ENCODE results near the gene NFKB2. TPM values are rescaled to one million over a fixed set of nuclear protein-coding genes. Genes with fewer than 3 reads are reported as not detected.

Gene NFKB2
- total and polyA plus RNA-seq, 12 donors: 9.9 to 40.0 (median 16.2) TPM

DNA sequence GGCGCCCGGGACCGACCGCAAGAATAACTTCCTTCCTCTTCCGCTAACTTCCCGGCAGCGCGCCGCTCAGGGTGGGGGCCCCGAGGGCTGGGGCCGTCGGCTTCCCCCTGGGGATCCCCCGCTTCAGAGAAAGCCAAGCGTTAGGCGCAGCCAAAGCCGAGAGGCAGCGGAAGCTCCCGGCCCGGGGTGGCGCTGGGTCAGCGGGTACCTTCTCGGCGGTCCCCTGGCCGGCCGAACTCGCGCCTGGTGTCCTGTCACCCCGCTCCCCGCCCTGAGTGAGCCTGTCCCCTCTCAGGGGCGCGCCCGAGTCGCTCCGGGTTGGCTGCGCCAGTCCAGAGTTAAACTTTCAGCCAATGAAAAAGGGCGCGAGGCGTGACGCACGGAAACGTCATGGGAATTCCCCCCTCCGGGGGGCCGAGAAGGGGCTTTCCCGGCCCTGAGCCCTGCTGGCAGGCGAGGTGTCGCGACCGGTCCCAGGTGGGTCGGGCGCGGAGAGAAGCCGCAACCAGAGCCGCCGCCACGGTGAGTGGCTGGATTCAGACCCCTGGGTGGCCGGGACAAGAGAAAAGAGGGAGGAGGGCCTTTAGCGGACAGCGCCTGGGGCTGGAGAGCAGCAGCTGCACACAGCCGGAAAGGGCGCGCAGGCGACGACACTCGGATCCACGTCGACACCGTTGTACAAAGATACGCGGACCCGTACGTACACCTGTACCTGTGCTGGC is 1.3 kb upstream of the NFKB2 start:
- Histone ChIP-seq H3K4me3 (peak overlapping the region; percentile 48 to 90 (median 69)), H3K4me1 (peaks cover 4 to 48% (median 25%) of the 10 kb centered on the region in 9 donors), H3K27me3 (no peaks in the 10 kb centered on the region), H3K9me3 (no peaks in the 10 kb centered on the region), H3K27ac (peak overlapping the region; percentile 91 to 98 (median 96)), H3K36me3 (peaks cover 0 to 29% (median 0%) of the 10 kb centered on the region in 9 donors)
- peak; percentile 95 to 97 for DNase-seq
- intact Hi-C loops (cut with DNase I): loop anchor here in 8 of 10 donors (2.0 to 10.0 kb wide), 9 partner anchors 29 to 191 kb away; partner anchors contain the start of gene C10orf95 (in 1 of the 8)
- WGBS, 2 donors: 0 to 1% methylated on average over 59 to 71 of the region's 71 CpGs
- TF ChIP-seq, protein P1, sequence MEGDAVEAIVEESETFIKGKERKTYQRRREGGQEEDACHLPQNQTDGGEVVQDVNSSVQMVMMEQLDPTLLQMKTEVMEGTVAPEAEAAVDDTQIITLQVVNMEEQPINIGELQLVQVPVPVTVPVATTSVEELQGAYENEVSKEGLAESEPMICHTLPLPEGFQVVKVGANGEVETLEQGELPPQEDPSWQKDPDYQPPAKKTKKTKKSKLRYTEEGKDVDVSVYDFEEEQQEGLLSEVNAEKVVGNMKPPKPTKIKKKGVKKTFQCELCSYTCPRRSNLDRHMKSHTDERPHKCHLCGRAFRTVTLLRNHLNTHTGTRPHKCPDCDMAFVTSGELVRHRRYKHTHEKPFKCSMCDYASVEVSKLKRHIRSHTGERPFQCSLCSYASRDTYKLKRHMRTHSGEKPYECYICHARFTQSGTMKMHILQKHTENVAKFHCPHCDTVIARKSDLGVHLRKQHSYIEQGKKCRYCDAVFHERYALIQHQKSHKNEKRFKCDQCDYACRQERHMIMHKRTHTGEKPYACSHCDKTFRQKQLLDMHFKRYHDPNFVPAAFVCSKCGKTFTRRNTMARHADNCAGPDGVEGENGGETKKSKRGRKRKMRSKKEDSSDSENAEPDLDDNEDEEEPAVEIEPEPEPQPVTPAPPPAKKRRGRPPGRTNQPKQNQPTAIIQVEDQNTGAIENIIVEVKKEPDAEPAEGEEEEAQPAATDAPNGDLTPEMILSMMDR (IDR thresholded peaks at IDR 0.05): peak in 6 of 9 donors; percentile 46 to 99 (median 98)
- peak; percentile 91 to 94 (median 92) for ATAC-seq

DNA sequence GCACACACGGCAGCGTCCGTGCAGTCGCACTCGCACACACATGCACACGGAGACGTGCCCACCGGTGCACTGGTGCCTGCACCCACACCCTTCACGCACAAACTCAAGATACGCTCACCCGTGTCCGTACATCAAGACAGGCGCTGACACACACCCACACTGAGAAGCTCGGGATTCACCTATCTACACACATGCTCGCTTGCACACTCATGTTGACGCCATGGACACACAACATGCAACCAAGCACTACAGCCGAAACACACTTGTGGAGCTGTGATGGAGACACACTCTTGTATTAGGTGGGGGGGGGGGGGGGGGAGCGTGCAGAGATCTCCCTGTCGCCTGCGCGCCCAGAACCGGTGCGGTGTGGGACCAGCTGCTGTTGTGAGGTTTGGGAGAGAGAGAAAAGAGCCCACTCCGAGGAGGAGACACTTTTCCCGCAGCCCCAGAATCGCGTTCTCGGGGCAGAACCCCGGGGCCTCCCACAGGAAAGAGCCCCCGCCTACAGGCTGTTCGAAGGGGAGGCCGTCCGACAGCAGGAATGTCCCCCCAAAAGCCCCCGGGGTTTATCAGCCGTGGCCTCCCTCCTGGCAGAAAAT is 605 bp upstream of the NFKB2 start:
- intact Hi-C loops (cut with DNase I): loop anchor here (2.0 to 10.0 kb wide), 11 partner anchors 28 to 228 kb away; partner anchors contain the start of genes ELOVL3 (in 4 of the 10) and C10orf95 (in 1 of the 10)
- Histone ChIP-seq H3K4me1 (peaks cover 7 to 55% (median 31%) of the 10 kb centered on the region in 9 donors), H3K4me3 (peak overlapping the region; percentile 48 to 90 (median 69)), H3K9me3 (no peaks in the 10 kb centered on the region), H3K27me3 (no peaks in the 10 kb centered on the region), H3K36me3 (peaks cover 0 to 34% (median 0%) of the 10 kb centered on the region in 9 donors), H3K27ac (peak overlapping the region; percentile 91 to 98 (median 96))
- ATAC-seq: peak in 3 of 8 donors; percentile 0 to 2 (median 1)
- no peak for DNase-seq
- WGBS, 2 donors: 1% methylated on average over 29 to 35 of the region's 35 CpGs
- TF ChIP-seq, protein P1 (IDR thresholded peaks at IDR 0.05): no peak

DNA sequence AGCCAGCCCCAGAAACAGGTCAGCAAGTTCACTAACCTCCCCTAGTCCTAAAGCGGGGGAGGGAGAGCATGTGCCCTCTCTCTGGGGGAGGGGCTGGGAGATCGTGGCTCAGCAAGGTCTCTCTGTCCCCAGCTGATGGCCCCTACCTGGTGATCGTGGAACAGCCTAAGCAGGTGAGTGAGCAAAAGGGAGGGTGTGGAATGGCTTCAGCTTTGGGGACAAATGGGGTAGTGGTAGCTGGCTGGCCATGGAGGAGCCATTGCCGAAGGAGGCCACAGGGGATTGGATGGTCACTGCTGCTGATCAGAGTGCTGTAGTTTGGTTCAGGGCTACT is 779 bp downstream of the NFKB2 start:
- Histone ChIP-seq H3K36me3 (peaks cover 0 to 47% (median 3%) of the 10 kb centered on the region in 9 donors), H3K27ac (peak overlapping the region in 8 of 10 donors; percentile 94 to 98 (median 96)), H3K4me1 (peaks cover 7 to 57% (median 36%) of the 10 kb centered on the region in 9 donors), H3K9me3 (no peaks in the 10 kb centered on the region), H3K4me3 (peak overlapping the region; percentile 48 to 90 (median 69)), H3K27me3 (no peaks in the 10 kb centered on the region)
- no peak for DNase-seq
- TF ChIP-seq, protein P1 (IDR thresholded peaks at IDR 0.05): no peak
- WGBS, 2 donors: 56 to 69% methylated on average over 4 of the region's 4 CpGs
- intact Hi-C loops (cut with DNase I): loop anchor here in 7 of 10 donors (5.0 to 10.0 kb wide), 6 partner anchors 59 to 229 kb away; partner anchors contain the start of genes ELOVL3 (in 4 of the 7) and C10orf95 (in 1 of the 7)
- ATAC-seq: no peak

DNA sequence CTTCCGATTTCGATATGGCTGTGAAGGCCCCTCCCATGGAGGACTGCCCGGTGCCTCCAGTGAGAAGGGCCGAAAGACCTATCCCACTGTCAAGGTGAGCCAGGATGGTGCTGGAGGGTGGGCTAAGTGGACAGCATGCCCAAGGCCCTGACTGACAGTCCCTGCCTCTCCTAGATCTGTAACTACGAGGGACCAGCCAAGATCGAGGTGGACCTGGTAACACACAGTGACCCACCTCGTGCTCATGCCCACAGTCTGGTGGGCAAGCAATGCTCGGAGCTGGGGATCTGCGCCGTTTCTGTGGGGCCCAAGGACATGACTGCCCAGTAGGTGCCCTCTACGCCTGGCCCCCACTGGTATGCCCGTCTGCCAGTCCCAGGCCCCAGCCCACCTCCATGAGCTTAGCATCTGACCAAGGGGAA is 1.2 kb downstream of the NFKB2 start:
- H3K4me1 ChIP-seq: peaks cover 7 to 57% (median 36%) of the 10 kb centered on the region in 9 donors
- H3K27ac ChIP-seq: peak overlapping the region in 5 of 10 donors; percentile 94 to 98 (median 96)
- TF ChIP-seq, protein P1 (IDR thresholded peaks at IDR 0.05): no peak

More for the DNA sequence above, 1.2 kb downstream of the NFKB2 start:
- no peak for ATAC-seq
- H3K36me3 ChIP-seq: peaks cover 0 to 52% (median 7%) of the 10 kb centered on the region in 9 donors
- no peaks in the 10 kb centered on the region for H3K9me3 ChIP-seq
- peak overlapping the region in 7 of 10 donors; percentile 54 to 90 (median 66) for H3K4me3 ChIP-seq
- 90 to 97% methylated on average over 12 of the region's 12 CpGs for WGBS, 2 donors
- H3K27me3 ChIP-seq: no peaks in the 10 kb centered on the region
- no peak for DNase-seq
- intact Hi-C loops (cut with DNase I): loop anchor here in 7 of 10 donors (5.0 to 10.0 kb wide), 6 partner anchors 58 to 229 kb away; partner anchors contain the start of genes ELOVL3 (in 4 of the 7) and C10orf95 (in 1 of the 7)
